Measurements from ENCODE around the gene MB21D2.

The MB21D2 gene

GRCh38 chr3:192840143-192840836, 77.4 kb downstream of the MB21D2 start:
- no peak overlapping the region for H3K27ac ChIP-seq
- H4K20me1 ChIP-seq, result no peaks in the 10 kb centered on the region
- TF ChIP-seq Cebpa-rat (IDR thresholded peaks at IDR 0.05), result no peak
- H3K9me3 ChIP-seq, result no peaks in the 10 kb centered on the region
- no peaks in the 10 kb centered on the region for H3K27me3 ChIP-seq
- H3K4me2 ChIP-seq, result no peak overlapping the region
- H3K4me3 ChIP-seq, result no peak overlapping the region
- no peaks in the 10 kb centered on the region for H3K36me3 ChIP-seq
- H3K4me1 ChIP-seq, result no peaks in the 10 kb centered on the region
- no peak overlapping the region for H3K9ac ChIP-seq

DNA sequence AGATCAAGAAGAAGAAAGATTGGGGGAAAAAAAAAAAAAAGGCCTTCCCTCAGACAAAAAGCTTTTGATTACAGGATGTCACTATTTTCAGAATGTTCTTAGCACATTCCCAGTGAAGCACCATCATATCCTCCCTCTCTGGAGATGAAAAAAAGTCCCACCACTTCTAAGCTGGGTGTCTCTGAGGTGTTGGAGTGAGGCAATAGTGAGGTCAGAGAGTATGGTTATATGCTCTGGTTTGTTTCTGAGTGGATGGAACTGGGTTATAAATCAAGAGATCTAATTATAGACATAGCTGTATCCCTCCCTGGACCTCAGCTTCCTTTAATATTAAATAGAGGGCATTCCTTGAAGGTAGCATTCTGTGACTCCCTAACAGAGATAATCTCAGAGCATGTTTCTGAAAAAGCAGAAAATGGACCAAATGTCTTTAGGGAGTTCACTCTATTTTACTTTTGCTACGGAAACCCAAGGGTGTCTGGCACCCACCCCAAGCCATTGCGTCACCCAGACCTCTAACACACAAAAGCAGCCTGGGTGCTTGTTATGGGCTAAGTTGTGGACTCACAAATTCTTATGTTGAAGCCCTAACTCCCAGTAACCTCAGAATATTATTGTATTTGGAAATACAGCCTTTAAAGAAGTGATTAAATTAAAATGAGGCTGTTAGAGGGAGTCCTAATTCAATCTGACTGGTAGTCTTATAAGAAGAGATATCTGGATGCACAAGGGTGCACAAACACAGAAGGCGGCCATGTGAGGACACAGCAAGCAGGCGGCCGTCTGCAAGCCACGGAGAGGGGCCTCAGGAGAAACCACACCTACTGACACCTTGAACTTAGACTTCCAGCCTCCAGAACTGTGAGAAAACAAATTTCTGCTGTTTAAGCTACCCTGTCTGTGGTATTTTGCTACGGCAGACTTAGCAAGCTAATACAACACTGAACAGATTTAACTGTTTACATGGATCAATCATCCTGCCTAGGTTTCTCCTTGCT, 81.5 kb downstream of the MB21D2 start:
- no peaks in the 10 kb centered on the region for H3K27me3 ChIP-seq
- H3K36me3 ChIP-seq, result no peaks in the 10 kb centered on the region
- H3K4me2 ChIP-seq, result no peak overlapping the region
- H3K9me3 ChIP-seq, result no peaks in the 10 kb centered on the region
- TF ChIP-seq Cebpa-rat (IDR thresholded peaks at IDR 0.05), result no peak
- H3K9ac ChIP-seq, result no peak overlapping the region
- no peaks in the 10 kb centered on the region for H4K20me1 ChIP-seq
- H3K4me3 ChIP-seq, result no peak overlapping the region
- H3K27ac ChIP-seq, result no peak overlapping the region
- H3K4me1 ChIP-seq, result no peaks in the 10 kb centered on the region

- H3K4me1 ChIP-seq, result no peaks in the 10 kb centered on the region
- H3K36me3 ChIP-seq, result no peaks in the 10 kb centered on the region
- H3K4me2 ChIP-seq, result no peak overlapping the region
- H3K27ac ChIP-seq, result no peak overlapping the region
- H4K20me1 ChIP-seq, result no peaks in the 10 kb centered on the region
- no peak overlapping the region for H3K4me3 ChIP-seq
- H3K27me3 ChIP-seq, result no peaks in the 10 kb centered on the region
- no peaks in the 10 kb centered on the region for H3K9me3 ChIP-seq
- no peak overlapping the region for H3K9ac ChIP-seq
- TF ChIP-seq Cebpa-rat (IDR thresholded peaks at IDR 0.05), result no peak
These were observed 83.2 kb downstream of the MB21D2 start for GRCh38 chr3:192834428-192834827.

- no peak overlapping the region for H3K9ac ChIP-seq
- no peak overlapping the region for H3K4me2 ChIP-seq
- H3K4me1 ChIP-seq, result no peaks in the 10 kb centered on the region
- no peaks in the 10 kb centered on the region for H3K27me3 ChIP-seq
- no peaks in the 10 kb centered on the region for H3K9me3 ChIP-seq
- no peak overlapping the region for H3K27ac ChIP-seq
- no peaks in the 10 kb centered on the region for H4K20me1 ChIP-seq
- no peaks in the 10 kb centered on the region for H3K36me3 ChIP-seq
- H3K4me3 ChIP-seq, result no peak overlapping the region
- TF ChIP-seq Cebpa-rat (IDR thresholded peaks at IDR 0.05), result no peak
These were observed 84.3 kb downstream of the MB21D2 start for GRCh38 chr3:192833177-192833890.

DNA sequence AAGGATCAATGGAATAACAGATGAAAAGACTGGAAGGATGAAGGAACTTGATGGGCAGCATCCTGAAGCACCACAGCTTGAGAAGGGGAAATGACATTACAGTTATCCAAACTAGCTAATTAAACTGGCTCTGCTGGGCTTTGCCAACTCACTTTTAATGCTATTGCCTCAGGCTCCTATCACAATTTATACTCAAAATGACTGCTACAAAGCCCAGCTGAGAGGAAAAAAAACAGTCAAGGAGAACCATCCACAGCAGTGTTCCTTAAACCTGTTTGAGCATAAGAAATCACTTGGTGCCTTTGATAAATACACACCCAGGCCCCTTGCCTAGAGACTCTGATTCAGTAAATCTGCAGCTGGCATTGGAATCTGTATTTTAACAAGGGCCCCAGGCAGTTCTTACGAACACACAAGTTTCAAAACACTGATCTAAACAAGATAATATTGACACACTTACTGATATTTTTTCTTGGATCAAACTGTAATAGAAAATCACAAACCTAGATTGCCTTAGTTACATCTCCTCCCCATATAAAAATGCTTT, 85.8 kb downstream of the MB21D2 start:
- no peak for TF ChIP-seq Cebpa-rat (IDR thresholded peaks at IDR 0.05)
- Histone ChIP-seq H3K4me3 (no peak overlapping the region), H3K4me2 (no peak overlapping the region), H3K9me3 (no peaks in the 10 kb centered on the region), H3K4me1 (no peaks in the 10 kb centered on the region), H4K20me1 (no peaks in the 10 kb centered on the region), H3K36me3 (no peaks in the 10 kb centered on the region), H3K27me3 (no peaks in the 10 kb centered on the region), H3K9ac (no peak overlapping the region), H3K27ac (no peak overlapping the region)

- no peaks in the 10 kb centered on the region for H3K9me3 ChIP-seq
- H3K4me2 ChIP-seq, result no peak overlapping the region
- no peak overlapping the region for H3K4me3 ChIP-seq
These were observed 86.5 kb downstream of the MB21D2 start for GRCh38 chr3:192831111-192831644.

GRCh38 chr3:192830291-192831110, 87.2 kb downstream of the MB21D2 start:
- Histone ChIP-seq H3K9ac (no peak overlapping the region), H3K36me3 (no peaks in the 10 kb centered on the region), H4K20me1 (no peaks in the 10 kb centered on the region), H3K4me2 (no peak overlapping the region), H3K4me3 (no peak overlapping the region), H3K27ac (no peak overlapping the region), H3K4me1 (no peaks in the 10 kb centered on the region), H3K27me3 (no peaks in the 10 kb centered on the region), H3K9me3 (no peaks in the 10 kb centered on the region)
- TF ChIP-seq Cebpa-rat (IDR thresholded peaks at IDR 0.05), result no peak

More at GRCh38 chr3:192831111-192831644, 86.5 kb downstream of the MB21D2 start:
- Histone ChIP-seq H3K9ac (no peak overlapping the region), H3K27ac (no peak overlapping the region), H4K20me1 (no peaks in the 10 kb centered on the region), H3K4me1 (no peaks in the 10 kb centered on the region), H3K27me3 (no peaks in the 10 kb centered on the region), H3K36me3 (no peaks in the 10 kb centered on the region)
- TF ChIP-seq Cebpa-rat (IDR thresholded peaks at IDR 0.05), result no peak

GRCh38 chr3:192827863-192828594, 89.6 kb downstream of the MB21D2 start:
- no peaks in the 10 kb centered on the region for H3K36me3 ChIP-seq
- no peak for TF ChIP-seq Cebpa-rat (IDR thresholded peaks at IDR 0.05)
- H3K4me2 ChIP-seq, result no peak overlapping the region
- no peak overlapping the region for H3K27ac ChIP-seq
- H3K9me3 ChIP-seq, result no peaks in the 10 kb centered on the region
- no peaks in the 10 kb centered on the region for H3K4me1 ChIP-seq
- no peaks in the 10 kb centered on the region for H4K20me1 ChIP-seq
- no peak overlapping the region for H3K4me3 ChIP-seq
- no peak overlapping the region for H3K9ac ChIP-seq
- H3K27me3 ChIP-seq, result no peaks in the 10 kb centered on the region

Data from BLaER1 (cell line).